GM12865 (cell line): ENCODE results near the gene RADIL.

Experiments
- DNase-seq: peaks from one replicate; pipeline ENCODE4 v3.0.0; 2010; ENCODE audit warnings: low read depth
- H3K4me3 ChIP-seq: 2 replicates; pipeline ENCODE4 v1.5.1; 2011; ENCODE audit warnings: mild to moderate bottlenecking, low read depth, low read length, control low read depth
- TF ChIP-seq, protein P1 (sequence below): IDR thresholded peaks from 2 replicates; pipeline ENCODE4 v1.5.1; 2011; ENCODE audit warnings: low read length, control low read depth, low read depth, inconsistent platforms; ENCODE audit not compliant: insufficient read depth; ENCODE audit errors: missing control alignments

The RADIL gene

DNA sequence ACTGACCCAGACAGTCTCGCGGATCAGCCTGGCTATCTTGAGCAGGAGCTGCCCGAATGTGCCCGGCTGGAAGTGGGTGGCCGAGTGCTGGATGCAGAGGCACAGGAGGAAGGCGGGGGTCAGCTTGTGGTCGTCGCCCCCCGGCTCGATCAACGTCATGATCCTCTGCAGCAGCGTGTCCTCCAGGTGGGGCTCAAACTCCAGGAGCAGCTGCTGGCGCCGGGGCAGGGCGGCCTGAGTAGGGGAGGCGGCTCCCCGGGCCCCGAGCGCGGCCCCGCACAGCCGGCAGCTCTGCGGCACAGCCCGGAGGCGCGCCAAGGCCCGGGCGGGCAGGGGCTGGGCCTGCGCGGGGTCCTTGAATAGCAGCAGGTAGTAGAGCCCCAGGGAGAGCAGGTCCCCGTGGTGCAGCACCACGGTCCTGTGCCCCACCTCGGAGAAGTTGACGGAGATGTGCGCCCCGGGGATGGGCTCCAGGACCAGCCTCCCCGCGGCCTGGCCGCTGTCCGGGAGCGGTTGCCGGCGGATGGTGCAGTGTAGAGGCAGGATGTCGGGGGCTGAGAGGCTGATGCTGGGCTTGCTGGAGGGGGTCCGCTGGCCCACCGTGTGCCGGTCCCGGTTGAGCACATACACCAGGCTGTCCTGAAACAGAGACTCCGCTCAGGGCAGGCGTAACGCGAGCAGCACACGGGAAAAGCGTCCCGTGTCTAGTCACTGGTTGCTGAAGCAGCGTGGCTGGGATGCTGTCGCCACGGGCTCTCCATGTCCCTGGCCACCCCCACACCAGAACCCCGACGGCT lies 48.7 kb downstream of the RADIL start:
- H3K4me3 ChIP-seq = no peak overlapping the region
- no peak for DNase-seq
- TF ChIP-seq, protein P1, sequence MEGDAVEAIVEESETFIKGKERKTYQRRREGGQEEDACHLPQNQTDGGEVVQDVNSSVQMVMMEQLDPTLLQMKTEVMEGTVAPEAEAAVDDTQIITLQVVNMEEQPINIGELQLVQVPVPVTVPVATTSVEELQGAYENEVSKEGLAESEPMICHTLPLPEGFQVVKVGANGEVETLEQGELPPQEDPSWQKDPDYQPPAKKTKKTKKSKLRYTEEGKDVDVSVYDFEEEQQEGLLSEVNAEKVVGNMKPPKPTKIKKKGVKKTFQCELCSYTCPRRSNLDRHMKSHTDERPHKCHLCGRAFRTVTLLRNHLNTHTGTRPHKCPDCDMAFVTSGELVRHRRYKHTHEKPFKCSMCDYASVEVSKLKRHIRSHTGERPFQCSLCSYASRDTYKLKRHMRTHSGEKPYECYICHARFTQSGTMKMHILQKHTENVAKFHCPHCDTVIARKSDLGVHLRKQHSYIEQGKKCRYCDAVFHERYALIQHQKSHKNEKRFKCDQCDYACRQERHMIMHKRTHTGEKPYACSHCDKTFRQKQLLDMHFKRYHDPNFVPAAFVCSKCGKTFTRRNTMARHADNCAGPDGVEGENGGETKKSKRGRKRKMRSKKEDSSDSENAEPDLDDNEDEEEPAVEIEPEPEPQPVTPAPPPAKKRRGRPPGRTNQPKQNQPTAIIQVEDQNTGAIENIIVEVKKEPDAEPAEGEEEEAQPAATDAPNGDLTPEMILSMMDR = no peak

DNA sequence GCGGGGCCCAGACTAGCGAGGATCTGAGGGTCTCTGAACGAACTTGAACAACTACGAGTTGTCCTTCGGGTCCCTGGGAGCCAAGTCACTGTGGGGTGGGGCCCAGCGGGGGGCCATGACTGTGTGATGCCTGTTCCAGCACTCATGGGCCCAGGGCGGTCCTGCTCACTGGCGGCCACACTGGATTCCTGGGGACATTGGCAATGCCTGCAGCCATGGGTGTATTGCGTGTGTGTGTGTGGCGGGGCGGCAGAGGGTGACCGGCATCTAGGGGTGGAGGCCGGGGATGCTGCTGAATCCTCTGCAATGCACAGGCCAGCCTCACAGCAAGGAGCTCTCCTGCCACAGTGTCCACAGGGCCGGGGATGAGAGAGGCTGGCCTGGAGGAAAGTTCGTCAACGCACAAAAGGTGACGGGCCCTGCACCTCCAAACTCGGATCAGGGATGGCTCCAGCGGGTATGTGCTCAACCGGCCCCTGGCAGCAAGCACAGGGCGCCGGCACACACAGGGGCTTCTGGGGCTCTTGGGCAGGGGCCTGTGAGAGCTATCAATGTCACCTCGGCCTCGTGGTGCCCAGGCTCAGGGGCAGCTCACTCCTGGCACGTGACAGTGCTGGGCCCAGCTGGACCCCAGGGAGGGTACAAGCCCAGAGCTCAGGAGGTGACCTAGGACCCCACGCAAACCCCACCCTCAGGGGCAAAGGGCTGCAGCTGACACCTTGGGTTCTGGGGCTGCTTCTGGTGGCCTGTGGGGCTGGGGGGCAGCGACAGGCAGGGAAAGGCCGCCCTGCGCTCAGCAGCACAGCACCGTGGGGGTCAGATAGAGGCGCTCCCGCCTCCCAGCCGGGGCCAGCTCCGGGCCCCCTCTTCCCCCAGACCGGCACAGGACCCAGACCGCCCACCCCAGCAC lies 49.6 kb downstream of the RADIL start:
- DNase-seq = no peak

DNA sequence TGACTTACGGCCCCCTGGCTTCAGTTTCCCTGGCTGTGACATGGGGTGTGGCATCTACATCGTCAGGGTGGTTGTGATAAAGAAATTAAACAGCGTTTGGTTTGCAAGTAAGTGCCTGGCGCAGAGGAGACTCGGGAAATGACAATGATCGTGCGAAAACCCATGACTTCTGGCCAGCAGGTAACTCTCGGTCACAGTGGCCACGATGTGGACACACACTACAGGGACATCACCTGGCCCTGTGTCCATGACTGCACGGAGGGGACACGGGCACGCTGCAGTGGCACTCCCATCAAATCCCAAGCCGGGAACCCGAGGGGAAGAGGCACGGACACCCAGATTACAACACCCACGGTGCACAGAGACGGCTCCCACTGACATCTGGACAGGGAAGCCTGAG lies 50.3 kb downstream of the RADIL start:
- H3K4me3 ChIP-seq = no peak overlapping the region
- TF ChIP-seq, protein P1 = no peak
- no peak for DNase-seq

More for the DNA sequence above, 49.6 kb downstream of the RADIL start:
- TF ChIP-seq, protein P1 = no peak
- no peak overlapping the region for H3K4me3 ChIP-seq

DNA sequence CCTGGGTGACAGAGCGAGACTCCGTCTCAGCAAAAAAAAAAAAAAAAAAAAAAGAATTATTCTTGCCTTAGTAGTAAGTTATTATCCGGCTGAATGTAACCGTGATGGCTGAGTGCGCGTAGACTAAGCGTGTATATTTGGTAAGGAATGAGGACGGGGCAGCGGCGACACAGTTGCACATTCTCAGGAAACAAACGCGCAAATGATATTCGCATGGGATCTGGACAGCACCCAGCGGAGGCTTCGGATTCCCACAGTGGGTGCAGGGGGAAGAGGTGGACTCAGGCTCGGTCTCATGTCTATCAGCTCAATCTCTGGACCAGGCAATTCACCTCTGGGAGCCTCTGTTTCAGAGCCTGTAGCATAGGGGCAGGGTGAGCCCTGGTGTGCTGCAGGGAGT lies 50.8 kb downstream of the RADIL start:
- no peak overlapping the region for H3K4me3 ChIP-seq
- TF ChIP-seq, protein P1 = no peak
- no peak for DNase-seq

DNA sequence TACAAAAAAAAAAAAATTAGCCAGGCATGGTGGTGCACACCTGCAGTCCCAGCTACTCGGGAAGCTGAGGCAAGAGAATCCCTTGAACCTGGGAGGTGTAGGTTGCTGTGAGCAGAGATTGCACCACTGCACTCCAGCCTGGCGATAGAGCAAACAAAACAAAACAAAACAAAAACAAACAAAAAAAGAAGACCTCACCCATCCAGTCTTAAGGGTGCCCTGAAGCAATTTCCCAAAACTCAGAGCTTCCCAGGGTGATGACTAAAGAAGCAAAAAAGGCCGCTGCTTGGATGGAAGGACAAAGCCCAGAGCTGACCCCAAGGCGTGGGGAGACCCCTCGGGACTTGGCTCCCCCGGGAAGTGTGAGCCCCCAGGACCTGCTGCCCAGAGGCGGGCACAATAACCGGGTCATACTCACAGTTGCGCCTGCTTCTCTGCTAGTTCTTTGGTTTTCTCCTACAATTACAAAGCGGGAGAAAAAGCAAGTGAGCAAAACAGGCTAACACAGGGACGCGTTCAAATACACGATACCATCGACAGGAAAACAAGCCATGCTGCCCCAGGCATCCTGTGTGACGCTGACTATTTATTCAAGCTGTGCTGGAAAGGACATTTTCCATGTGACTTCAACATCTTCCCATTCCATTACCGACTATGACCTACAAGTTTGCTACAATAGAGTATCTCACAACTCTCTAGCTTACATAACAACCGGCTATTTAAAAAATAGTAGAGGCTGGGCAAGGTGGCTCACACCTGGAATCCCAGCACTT lies 51.6 kb downstream of the RADIL start:
- no peak for DNase-seq
- no peak overlapping the region for H3K4me3 ChIP-seq
- TF ChIP-seq, protein P1 = no peak

DNA sequence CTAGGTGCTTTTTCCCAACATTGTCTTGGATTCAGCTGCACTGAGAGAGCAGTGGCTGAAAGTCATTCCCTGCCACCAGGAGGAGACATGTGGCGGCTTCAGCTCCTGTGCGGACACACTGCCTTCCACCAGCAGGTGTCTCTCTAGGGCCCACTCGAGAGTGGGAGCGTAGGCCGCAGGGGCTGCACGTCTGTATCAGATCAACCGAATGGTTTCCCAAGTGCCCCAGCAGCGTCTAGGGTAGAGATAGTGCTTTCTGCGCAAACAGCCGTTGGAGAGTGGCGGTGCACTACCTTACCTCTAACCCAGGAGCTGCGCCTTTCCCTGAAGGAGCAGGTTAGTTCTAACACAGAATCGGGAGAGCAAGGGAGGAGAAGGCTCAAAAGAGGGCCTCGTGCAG lies 53.3 kb downstream of the RADIL start:
- no peak overlapping the region for H3K4me3 ChIP-seq
- TF ChIP-seq, protein P1 = peak; percentile 74
- DNase-seq = peak; percentile 69
